22Rv1 (cell line): ENCODE results near the gene P4HB.

Source experiments
- H3K27ac ChIP-seq: fragments of 450-650 bp; 2 replicates; pipeline ENCODE4 v1.5.1; 2017
- CTCF ChIP-seq: fragments of 450-650 bp; IDR thresholded peaks from 2 replicates; pipeline ENCODE4 v1.5.1; 2017; ENCODE audit warnings: mild to moderate bottlenecking
- ZFX ChIP-seq: fragments of 450-650 bp; IDR thresholded peaks from 2 replicates; pipeline ENCODE4 v1.6.1; 2017; ENCODE audit warnings: antibody characterized with exemption, borderline replicate concordance

Gene P4HB

GRCh38 chr17:81870131-81870980, 10.0 kb upstream of the P4HB start:
- TF ChIP-seq ZFX (no peak), CTCF (no peak)
- peak overlapping the region; percentile 99 for H3K27ac ChIP-seq

- peak; percentile 84 for TF ChIP-seq CTCF
- TF ChIP-seq ZFX: no peak
- peak overlapping the region; percentile 99 for H3K27ac ChIP-seq
These were observed 9.1 kb upstream of the P4HB start for GRCh38 chr17:81869221-81870130.

- peak overlapping the region; percentile 99 for H3K27ac ChIP-seq
- no peak for TF ChIP-seq CTCF
- TF ChIP-seq ZFX: no peak
These were observed 8.4 kb upstream of the P4HB start for GRCh38 chr17:81868674-81869220.

GRCh38 chr17:81867991-81868673, 7.8 kb upstream of the P4HB start:
- peak overlapping the region; percentile 99 for H3K27ac ChIP-seq
- TF ChIP-seq ZFX: no peak
- no peak for TF ChIP-seq CTCF

GRCh38 chr17:81867170-81867990, 7.0 kb upstream of the P4HB start:
- H3K27ac ChIP-seq: peak overlapping the region; percentile 99
- TF ChIP-seq ZFX (no peak), CTCF (no peak)

- TF ChIP-seq CTCF: no peak
- H3K27ac ChIP-seq: peak overlapping the region; percentile 99
These were observed 6.3 kb upstream of the P4HB start for GRCh38 chr17:81866440-81867169.
